ENCODE data around the gene KLRC2. TPM values are rescaled to one million over a fixed set of nuclear protein-coding genes. Genes with fewer than 3 reads are reported as not detected.
"Not testable (repeated sequence)": the region's sequence is repeated elsewhere in the genome, so short reads cannot be mapped to it uniquely, and the experiment has no call there.

The KLRC2 gene
- total RNA-seq, 1 donor, result not detected

DNA sequence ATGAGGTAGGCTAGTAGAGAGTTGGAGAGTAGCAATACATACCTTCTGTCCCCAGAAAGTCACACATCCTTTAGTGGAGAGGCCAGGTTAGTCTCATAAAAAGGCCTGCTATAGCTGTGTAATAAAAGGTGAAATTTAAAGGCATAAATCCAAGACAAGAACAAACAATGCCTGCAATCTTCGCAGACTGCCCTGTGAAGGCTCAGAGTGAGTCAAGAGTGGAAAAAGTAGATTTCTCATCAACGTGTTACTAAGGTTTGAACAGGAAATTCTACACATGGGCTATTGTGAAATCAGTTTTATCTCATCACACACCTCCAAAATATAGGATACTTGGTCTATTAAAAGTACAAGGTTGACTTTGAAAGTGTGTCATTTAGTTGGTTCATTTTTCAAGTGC lies 17.3 kb upstream of the KLRC2 start, which contains the start of gene KLRC1:
Gene KLRC1 (minus strand): TSS at position 222 of the 400 bp plus-strand sequence. CDS start 2,221 bp downstream, outside the sequence.
- TF ChIP-seq CTCF (IDR thresholded peaks at IDR 0.05; ENCODE audit: insufficient read depth, low read length), result no peak
- no peak for DNase-seq (ENCODE audit: low read depth)
- H3K4me3 ChIP-seq (ENCODE audit: low read depth, low read length), result no peak within 1 kb of the TSS

DNA sequence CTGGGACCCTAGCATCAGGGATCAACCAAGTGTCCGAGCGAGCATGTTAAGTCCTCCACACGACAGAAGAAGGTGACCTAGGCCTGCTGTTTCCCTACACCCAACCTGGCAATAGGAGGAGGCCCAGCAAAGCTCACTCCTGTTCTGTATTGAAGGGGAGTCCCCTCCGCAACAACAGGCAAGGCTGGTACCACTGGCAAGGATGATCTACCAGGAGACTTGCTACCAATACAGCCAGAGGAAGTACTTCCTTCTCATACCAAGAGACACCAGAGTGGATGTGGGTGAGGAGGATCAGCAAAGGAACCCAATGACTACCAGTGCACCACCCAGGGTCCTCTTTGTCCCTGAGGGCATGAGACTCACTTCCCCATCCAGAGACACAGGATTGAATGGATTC lies 12.4 kb upstream of the KLRC2 start:
- no peak for DNase-seq (ENCODE audit: low read depth)
- TF ChIP-seq CTCF (IDR thresholded peaks at IDR 0.05; ENCODE audit: insufficient read depth, low read length), result no peak
- H3K4me3 ChIP-seq (ENCODE audit: low read depth, low read length), result no peak overlapping the region

DNA sequence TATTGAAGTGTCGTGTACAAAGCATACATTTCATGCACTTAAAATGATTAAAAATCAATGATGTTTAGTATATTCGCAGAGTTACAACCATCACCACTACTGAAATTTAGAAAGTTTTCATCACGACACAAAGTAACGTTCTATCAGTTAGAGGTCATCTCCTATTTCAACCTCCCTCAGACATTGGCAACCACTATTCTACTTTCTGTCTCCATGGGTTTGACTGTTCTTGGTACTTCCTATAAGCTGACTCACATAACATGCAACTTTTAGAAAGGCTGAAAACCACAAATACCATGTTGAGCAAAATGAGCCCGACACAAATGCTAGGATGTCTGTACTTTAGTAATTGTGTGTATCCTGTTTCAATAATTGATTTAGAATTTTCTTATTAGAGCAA lies 10.2 kb upstream of the KLRC2 start:
- not testable (repeated sequence) for DNase-seq (ENCODE audit: low read depth)

GRCh38 chr12:10441144-10441543 lies 5.3 kb upstream of the KLRC2 start:
- H3K4me3 ChIP-seq (ENCODE audit: low read depth, low read length); DNase-seq (ENCODE audit: low read depth): not testable (repeated sequence)

More for the DNA sequence above, 10.2 kb upstream of the KLRC2 start:
- not testable (repeated sequence) for H3K4me3 ChIP-seq (ENCODE audit: low read depth, low read length)

GRCh38 chr12:10439608-10440274 lies 3.9 kb upstream of the KLRC2 start:
- not testable (repeated sequence) for DNase-seq (ENCODE audit: low read depth); H3K4me3 ChIP-seq (ENCODE audit: low read depth, low read length)

DNA sequence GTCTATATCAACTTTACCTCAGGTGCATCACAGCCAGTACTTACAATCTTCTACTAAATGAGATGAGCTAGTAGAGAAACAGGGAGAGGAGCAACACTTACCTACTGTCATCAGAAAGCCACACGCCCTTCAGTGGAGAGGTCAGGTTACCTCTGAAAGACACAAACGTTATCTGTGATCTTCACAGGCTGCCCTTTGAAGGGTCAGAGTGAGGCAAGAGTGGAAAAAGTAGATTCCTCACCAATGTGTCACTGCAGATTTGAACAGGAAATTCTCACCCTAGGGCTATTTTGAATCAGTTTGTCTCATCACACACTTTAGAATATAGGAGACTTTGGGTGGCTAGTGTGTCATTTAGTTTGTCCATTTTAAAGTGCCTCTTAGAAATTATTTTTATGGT lies 1.8 kb upstream of the KLRC2 start:
- not testable (repeated sequence) for DNase-seq (ENCODE audit: low read depth); H3K4me3 ChIP-seq (ENCODE audit: low read depth, low read length)

- not testable (repeated sequence) for DNase-seq (ENCODE audit: low read depth); H3K4me3 ChIP-seq (ENCODE audit: low read depth, low read length)
Measured at GRCh38 chr12:10430623-10431022, 5.2 kb downstream of the KLRC2 start.

DNA sequence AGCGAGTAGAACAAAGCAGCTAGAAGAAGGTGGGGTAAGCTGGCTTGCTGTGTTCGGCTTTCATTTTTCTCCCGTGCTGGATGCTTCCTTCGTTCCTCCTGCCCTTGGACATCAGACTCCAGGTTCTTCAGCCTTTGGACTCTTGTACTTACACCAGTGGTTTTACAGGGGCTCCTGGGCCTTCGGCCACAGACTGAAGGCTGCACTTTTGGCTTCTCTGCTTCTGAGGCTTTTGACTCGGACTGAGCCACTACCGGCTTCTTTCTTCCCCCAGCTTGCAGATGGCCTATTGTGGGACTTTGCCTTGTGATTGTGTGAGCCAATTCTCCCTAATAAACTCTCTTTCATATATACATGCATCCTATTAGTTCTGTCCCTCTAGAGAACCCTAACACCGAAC lies 9.9 kb downstream of the KLRC2 start:
- not testable (repeated sequence) for DNase-seq (ENCODE audit: low read depth); H3K4me3 ChIP-seq (ENCODE audit: low read depth, low read length)

GRCh38 chr12:10424260-10424899 lies 11.4 kb downstream of the KLRC2 start:
- not testable (repeated sequence) for H3K4me3 ChIP-seq (ENCODE audit: low read depth, low read length); DNase-seq (ENCODE audit: low read depth)

DNA sequence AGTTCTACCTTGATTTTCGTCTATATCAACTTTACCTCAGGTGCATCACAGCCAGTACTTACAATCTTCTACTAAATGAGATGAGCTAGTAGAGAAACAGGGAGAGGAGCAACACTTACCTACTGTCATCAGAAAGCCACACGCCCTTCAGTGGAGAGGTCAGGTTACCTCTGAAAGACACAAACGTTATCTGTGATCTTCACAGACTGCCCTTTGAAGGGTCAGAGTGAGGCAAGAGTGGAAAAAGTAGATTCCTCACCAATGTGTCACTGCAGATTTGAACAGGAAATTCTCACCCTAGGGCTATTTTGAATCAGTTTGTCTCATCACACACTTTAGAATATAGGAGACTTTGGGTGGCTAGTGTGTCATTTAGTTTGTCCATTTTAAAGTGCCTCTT lies 13.7 kb downstream of the KLRC2 start:
- H3K4me3 ChIP-seq (ENCODE audit: low read depth, low read length); DNase-seq (ENCODE audit: low read depth): not testable (repeated sequence)

- DNase-seq (ENCODE audit: low read depth); H3K4me3 ChIP-seq (ENCODE audit: low read depth, low read length): not testable (repeated sequence)
Measured at GRCh38 chr12:10420334-10420733, 15.5 kb downstream of the KLRC2 start, which contains the start of gene KLRC3. Gene KLRC3, minus strand, starts transcription at chr12:10420595. Its CDS starts 45 bp downstream, at chr12:10420550.

DNA sequence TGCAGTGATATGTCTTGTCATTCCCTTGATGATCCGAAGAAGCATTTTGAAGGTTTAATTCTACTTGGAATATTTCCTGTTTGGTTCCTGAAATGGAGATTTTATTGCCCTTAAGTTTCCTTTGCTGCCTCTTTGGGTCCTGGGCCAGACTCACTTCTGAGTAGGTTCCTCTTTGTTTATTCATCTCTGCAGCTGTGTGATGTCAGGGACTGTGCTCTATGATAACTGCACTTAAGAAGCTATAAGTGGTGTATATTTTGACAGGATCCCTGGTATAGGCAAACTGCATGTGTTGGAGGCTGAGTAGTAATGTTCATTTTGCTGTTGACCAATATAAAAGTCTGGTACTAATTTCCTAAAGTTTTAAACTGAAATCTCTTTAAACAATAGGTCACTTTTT lies 26.4 kb downstream of the KLRC2 start, which contains the start of gene KLRC4:
Gene KLRC4 (minus strand): TSS at position 366 of the 400 bp plus-strand sequence. CDS start 182 bp downstream, at position 184.
- TF ChIP-seq CTCF (IDR thresholded peaks at IDR 0.05; ENCODE audit: insufficient read depth, low read length), result no peak
- H3K4me3 ChIP-seq (ENCODE audit: low read depth, low read length), result no peak within 1 kb of the TSS
- DNase-seq (ENCODE audit: low read depth), result no peak
